Fibroblast of peridontal ligament (primary cell): Measurements from ENCODE around the gene CRNKL1.

Experiments
- DNase-seq: peaks from one replicate; pipeline ENCODE4 v3.0.0-alpha.2; 2010; ENCODE audit errors: extremely low read depth

CRNKL1 gene

DNA sequence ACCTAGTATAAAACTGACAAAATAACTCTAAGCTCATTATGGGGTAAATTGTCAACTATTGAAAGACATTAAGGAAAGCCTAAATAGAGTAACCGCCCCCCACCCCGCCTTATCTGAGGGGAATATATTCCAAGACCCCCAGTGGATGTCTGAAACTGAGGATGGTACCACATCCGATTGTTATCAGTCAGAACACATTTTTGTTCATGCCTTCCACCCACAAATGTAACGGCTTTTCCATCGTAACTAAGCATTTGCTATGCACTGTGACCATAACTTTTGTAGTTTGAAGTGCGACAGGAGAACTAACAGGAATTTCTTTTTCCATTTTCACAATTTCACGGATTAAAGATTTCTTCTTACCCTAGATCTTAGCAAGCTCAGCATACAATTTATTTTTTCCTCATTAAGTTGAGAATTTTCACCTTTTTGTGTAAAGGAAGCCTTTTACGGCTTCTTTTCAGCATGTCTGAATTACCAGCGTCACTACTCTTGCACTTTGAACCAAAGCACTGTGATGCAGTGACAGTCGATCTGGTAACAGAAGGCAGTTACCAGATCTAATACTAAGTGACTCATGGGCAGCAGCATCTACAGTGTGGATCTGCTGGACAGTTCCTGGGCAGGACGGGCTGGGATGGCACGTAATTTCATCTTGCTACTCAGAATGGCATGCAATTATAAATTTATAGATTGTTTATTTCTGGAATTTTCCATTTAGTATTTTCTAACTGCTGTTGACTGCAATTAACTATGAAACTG is 11.9 kb upstream of the CRNKL1 start:
- DNase-seq = no peak

DNA sequence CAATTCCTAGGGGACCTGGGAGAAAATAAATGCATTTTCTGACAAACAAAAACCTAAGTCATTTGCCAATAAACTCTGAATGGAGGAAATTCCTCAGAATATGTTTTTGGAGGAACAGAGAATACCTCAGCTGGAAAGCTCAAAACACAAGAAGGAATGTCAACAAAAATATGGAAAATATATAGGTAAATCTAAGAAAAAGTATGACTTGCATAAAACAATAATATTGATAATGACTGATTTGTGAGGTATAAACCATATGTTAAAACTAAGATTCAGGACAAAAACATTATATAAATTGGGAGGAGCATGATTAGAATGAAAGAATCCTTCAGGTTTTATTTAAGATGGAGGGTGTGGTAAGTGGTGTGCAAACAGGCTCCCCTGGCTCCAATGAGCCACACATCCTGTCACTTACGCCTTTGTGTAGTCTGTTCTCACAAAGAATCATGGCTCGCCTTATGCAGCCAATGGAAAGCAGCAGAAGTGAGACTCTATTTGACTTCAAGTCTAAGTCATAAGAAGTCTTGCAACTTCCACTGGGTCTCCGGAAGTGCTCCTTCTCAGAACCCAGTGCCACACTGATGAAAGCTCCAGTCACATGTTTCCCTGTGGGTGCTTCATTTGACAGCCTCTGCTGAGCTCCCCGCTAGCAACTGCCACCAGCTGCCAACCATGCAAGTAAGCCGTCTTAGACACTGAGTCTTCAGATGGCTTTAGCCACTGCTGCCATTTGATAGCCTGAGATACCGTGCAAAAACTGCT is 8.2 kb upstream of the CRNKL1 start:
- no peak for DNase-seq

- DNase-seq = no peak
These were observed 546 bp downstream of the CRNKL1 start for GRCh38 chr20:20051767-20052073.

DNA sequence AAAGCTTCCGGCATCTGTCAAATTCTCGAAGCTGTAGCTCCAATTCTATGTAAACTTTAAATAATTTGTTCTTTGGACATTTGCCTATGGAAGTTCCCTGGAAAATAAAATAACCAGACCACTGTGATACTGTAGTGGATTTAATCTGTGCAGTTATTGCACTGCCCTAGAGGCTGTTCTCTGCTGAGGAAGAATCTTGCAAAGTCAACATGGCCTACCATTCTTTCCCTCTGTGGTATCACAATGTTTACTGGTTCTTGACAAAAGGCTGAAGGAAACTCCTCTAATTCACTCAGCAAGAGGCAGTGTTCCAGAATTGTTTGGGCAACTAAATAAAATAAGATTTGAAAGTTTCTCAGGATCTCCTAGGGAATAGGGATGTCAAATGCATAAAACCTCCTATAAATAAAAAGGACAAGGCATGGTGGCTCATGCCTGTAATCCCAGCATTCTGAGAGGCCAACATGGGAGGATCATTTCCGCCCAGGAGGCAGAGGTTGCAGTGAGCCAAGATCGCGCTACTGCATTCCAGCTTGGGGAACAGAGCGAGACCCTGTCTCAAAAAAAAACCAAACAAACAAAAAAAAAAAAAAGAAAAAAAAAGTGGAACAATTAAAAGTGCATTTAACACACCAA is 12.4 kb downstream of the CRNKL1 start:
- DNase-seq = no peak

- no peak for DNase-seq
These were observed 13.7 kb downstream of the CRNKL1 start for GRCh38 chr20:20038586-20038985.

DNA sequence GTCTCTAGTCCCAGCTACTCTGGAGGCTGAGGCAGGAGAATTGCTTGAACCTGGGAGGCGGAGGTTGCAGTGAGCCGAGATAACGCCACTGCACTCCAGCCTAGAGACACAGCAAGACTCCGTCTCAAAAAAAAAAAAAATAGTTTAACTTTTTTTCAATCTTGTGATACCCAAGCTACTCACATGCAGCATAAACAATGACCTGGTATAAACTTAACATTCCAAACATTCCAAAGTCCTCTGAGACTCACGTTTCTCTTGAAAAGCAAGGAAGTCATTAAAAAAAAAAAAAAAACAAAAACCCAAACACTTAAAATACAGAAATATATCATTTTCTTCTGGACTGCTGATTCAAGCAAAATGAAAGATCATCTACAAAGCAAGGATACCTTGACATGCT is 14.3 kb downstream of the CRNKL1 start:
- peak; percentile 32 for DNase-seq

- DNase-seq = no peak
These were observed 15.5 kb downstream of the CRNKL1 start for GRCh38 chr20:20036756-20037155.

GRCh38 chr20:20034486-20034885 is 17.8 kb downstream of the CRNKL1 start:
- DNase-seq = peak; percentile 18

GRCh38 chr20:20031790-20032189 is 20.5 kb downstream of the CRNKL1 start:
- DNase-seq = no peak

DNA sequence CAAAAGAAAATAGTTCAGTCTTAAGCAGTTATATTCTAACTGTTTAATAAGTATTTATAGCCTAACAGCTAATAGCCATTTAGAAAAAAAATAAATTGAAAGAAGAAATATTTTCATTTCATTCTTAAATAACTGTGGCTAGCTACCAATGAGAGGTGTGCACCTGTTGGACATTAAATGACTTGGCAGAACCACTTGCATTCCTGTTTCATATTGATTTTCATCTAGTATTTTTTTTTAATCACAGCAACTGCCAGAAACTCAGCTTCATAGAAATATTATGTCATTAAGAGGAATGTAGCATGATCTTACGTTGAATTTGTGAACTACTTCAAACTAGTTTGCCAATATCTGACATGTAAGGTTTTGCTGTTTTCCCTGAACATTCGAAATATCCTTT is 25.0 kb downstream of the CRNKL1 start:
- no peak for DNase-seq

- peak; percentile 37 for DNase-seq
These were observed 27.3 kb downstream of the CRNKL1 start for GRCh38 chr20:20024942-20025341.

DNA sequence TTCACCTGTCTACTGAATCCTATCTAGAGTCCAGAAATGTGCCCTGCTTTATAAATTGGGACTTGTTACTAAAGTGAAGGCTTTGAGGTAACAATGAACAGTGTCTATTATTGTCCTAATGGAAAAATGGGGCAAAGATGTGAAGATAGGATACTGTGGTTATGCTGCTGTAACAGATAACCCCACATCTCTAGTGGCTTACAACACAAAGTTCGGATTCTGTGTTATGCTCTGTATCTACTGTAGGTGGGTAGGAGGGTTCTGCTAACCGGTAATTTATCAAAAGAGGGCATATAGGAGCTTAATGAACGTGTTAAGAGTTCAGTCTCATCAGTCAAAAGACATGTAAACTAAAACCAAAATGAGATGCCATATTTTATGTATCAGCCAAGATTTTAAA is 28.9 kb downstream of the CRNKL1 start:
- DNase-seq = no peak

DNA sequence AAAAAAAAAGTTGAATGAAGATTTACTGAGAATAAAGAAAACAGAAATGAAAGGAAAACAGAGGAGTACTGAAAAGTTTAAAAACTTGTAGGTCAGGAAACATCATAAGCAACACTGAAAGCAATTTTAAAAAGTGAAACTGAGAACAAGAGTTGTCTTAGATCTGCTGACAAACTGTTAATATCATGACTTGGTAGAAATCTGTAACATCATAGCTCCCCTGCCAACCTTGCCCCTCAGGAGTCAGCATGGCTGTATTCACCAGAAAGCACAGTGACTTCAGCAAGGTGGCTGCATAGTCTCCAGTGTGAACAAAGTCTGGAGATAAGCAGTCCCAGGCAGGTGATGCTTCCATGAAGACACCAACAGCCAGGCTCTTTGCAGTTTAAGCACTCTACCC is 29.8 kb downstream of the CRNKL1 start:
- no peak for DNase-seq

DNA sequence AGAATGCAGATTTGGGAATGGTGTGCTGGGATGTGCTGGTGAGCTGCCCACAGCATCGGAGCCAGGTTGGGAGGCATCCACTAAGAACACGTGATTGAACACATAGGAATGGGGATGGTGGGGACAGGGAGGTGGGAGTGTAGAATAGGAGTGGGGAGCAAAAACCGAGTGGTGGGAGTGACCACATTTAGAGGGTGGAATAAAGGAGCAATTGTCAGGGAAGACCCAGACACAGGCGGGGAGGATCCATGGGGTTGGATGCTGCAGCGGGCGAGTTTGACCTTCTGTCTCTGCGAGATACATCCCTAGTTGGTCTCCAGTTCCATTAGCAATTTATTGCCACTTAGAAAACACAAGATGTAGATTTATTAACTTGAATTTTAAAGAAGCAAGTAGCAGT is 30.4 kb downstream of the CRNKL1 start:
- no peak for DNase-seq

DNA sequence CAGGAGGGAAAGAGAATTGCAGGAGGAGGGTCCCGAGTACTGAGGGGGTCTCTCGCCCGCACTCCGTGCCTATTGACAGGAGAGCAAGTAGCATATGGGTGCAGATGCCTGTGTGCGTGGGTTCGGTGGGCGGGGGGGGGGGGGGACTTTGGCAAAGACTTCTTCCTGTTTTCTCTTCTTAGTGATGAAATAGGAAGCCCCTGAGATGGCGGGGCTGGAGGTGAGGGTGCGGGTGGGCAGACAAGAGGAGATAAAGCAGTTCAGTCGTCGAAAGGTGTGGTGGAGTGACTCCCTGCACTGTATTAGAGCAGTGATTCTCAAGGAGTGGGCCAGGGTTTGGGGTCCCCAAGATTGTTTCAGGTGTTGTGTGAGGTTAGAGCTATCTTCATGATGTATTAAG is 31.4 kb downstream of the CRNKL1 start:
- no peak for DNase-seq

DNA sequence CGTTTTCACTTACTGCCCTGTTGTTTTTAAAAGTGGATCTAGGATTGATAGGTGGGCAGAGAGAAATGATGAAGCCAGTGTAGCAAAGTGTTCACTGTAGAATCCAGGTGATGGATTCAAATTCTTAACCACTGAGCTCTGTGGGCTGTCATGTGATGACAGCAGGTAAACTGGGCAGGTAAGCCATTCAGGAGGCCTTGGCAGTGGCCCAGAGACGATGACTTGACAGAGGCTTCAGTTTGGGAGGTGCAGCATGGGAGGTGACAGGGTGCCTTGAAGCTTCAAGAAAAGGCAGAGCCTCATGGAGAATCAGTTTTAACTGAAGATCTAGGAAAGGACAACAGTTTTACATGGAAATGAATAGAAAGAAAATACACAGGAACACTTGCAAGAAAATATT is 33.1 kb downstream of the CRNKL1 start:
- no peak for DNase-seq

DNA sequence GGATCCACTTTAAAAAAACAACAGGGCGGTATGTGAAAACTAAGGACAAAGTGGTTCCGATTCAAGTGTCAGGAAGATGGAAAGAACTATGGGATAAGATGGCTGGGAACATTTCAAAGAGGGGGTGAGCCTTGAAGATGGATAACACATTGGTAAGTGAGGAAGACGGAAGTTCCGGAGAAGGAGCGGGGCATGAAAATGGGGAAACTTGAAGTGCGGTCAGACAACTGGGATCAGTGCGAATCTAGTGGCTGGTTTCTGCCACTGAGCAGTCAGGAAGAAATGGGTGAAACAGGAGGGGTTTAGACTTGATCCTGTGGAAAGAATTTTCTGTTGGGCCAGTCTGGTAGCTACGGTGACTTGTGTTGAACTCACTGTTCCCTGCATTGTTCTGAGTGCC is 33.9 kb downstream of the CRNKL1 start:
- no peak for DNase-seq

- DNase-seq = no peak
These were observed 34.5 kb downstream of the CRNKL1 start for GRCh38 chr20:20017844-20018185.

GRCh38 chr20:20017001-20017843 is 35.0 kb downstream of the CRNKL1 start, which contains the start of gene NAA20:
Gene NAA20, plus strand, starts transcription at chr20:20017362. Its CDS starts 35 bp downstream, at chr20:20017397.
- peak; percentile 86 for DNase-seq

GRCh38 chr20:20014659-20015058 is 37.6 kb downstream of the CRNKL1 start:
- no peak for DNase-seq

- no peak for DNase-seq
These were observed 39.7 kb downstream of the CRNKL1 start for GRCh38 chr20:20012541-20012940.
